ENCODE measurements around the gene NDUFB8. TPM values are rescaled to one million over a fixed set of nuclear protein-coding genes. Genes with fewer than 3 reads are reported as not detected.

Gene NDUFB8
- total and polyA plus RNA-seq, 11 donors: 264 to 1,192 (median 417) TPM

GRCh38 chr10:100515612-100516011 is 14.1 kb downstream of the NDUFB8 start:
- Histone ChIP-seq H3K36me3 (peaks cover 0 to 38% (median 19%) of the 10 kb centered on the region in 9 donors), H3K4me3 (no peak overlapping the region), H3K4me1 (peaks cover 0 to 19% (median 10%) of the 10 kb centered on the region in 12 donors), H3K27me3 (peaks cover 0 to 5% (median 0%) of the 10 kb centered on the region in 9 donors), H3K27ac (no peak overlapping the region), H3K9me3 (no peaks in the 10 kb centered on the region)
- WGBS, 4 donors: 85 to 98% (median 90%) methylated on average over 3 of the region's 3 CpGs
- TF ChIP-seq CTCF (IDR thresholded peaks at IDR 0.05): no peak
- no peak for TF ChIP-seq POLR2A (IDR thresholded peaks at IDR 0.05)
- intact Hi-C loops (cut with DNase I): loop anchor here in 8 of 10 donors (5.0 to 10.0 kb wide), 6 partner anchors 33 to 211 kb away; partner anchors contain the start of gene PKD2L1 (in 1 of the 8)
- no peak for ATAC-seq
- DNase-seq: no peak

GRCh38 chr10:100510533-100511308 is 18.9 kb downstream of the NDUFB8 start:
- TF ChIP-seq POLR2A (IDR thresholded peaks at IDR 0.05) (no peak), CTCF (IDR thresholded peaks at IDR 0.05) (no peak)
- peaks cover 0 to 78% (median 41%) of the 10 kb centered on the region in 9 donors for H3K36me3 ChIP-seq
- H3K27ac ChIP-seq: peak overlapping the region in 1 of 12 donors; percentile 51
- H3K4me1 ChIP-seq: peaks cover 0 to 22% (median 0%) of the 10 kb centered on the region in 12 donors
- DNase-seq (no peak), ATAC-seq (peak in 3 of 4 donors; percentile 11 to 22 (median 15))
- no peak overlapping the region for H3K4me3 ChIP-seq
- H3K9me3 ChIP-seq: no peaks in the 10 kb centered on the region
- no peaks in the 10 kb centered on the region for H3K27me3 ChIP-seq
- intact Hi-C loops (cut with DNase I): loop anchor here in 4 of 10 donors (10.0 kb wide), 3 partner anchors 76 to 206 kb away; partner anchors contain the start of gene PKD2L1 (in 1 of the 4)
- WGBS, 4 donors: 85 to 91% (median 90%) methylated on average over 7 of the region's 7 CpGs

GRCh38 chr10:100509241-100509840 is 20.3 kb downstream of the NDUFB8 start:
- peaks cover 0 to 22% (median 0%) of the 10 kb centered on the region in 12 donors for H3K4me1 ChIP-seq
- no peaks in the 10 kb centered on the region for H3K27me3 ChIP-seq
- DNase-seq (no peak), ATAC-seq (no peak)
- no peak overlapping the region for H3K27ac ChIP-seq
- WGBS, 4 donors: 54 to 75% (median 68%) methylated on average over 8 of the region's 8 CpGs
- peaks cover 0 to 78% (median 41%) of the 10 kb centered on the region in 9 donors for H3K36me3 ChIP-seq
- no peak for TF ChIP-seq CTCF (IDR thresholded peaks at IDR 0.05)
- TF ChIP-seq POLR2A (IDR thresholded peaks at IDR 0.05): no peak
- intact Hi-C loops (cut with DNase I): loop anchor here in 2 of 10 donors (5.0 to 10.0 kb wide), 2 partner anchors 77 to 175 kb away; partner anchors contain the start of gene PKD2L1 (in 1 of the 2)
- no peak overlapping the region for H3K4me3 ChIP-seq
- H3K9me3 ChIP-seq: no peaks in the 10 kb centered on the region

GRCh38 chr10:100508691-100509150 is 20.9 kb downstream of the NDUFB8 start:
- peak in 2 of 4 donors; percentile 26 to 44 for ATAC-seq
- DNase-seq: no peak
- Histone ChIP-seq H3K4me1 (peaks cover 0 to 22% (median 0%) of the 10 kb centered on the region in 12 donors), H3K4me3 (no peak overlapping the region), H3K27me3 (no peaks in the 10 kb centered on the region), H3K36me3 (peaks cover 0 to 85% (median 44%) of the 10 kb centered on the region in 9 donors), H3K9me3 (no peaks in the 10 kb centered on the region), H3K27ac (no peak overlapping the region)
- intact Hi-C loops (cut with DNase I): loop anchor here in 2 of 10 donors (5.0 to 10.0 kb wide), 2 partner anchors 76 to 174 kb away; partner anchors contain the start of gene PKD2L1 (in 1 of the 2)
- 51 to 69% (median 60%) methylated on average over 3 of the region's 3 CpGs for WGBS, 4 donors
- TF ChIP-seq POLR2A (IDR thresholded peaks at IDR 0.05) (no peak), CTCF (IDR thresholded peaks at IDR 0.05) (peak in 6 of 12 donors; percentile 17 to 39 (median 22))
